ENCODE data around the gene CXCL11.

- TF ChIP-seq CTCF (IDR thresholded peaks at IDR 0.05) (no peak), POLR2A (IDR thresholded peaks at IDR 0.05) (no peak), POLR2AphosphoS5 (IDR thresholded peaks at IDR 0.05) (no peak), EP300 (IDR thresholded peaks at IDR 0.05) (no peak)
Observed at GRCh38 chr4:76072760-76073159, 36.9 kb upstream of the CXCL11 start.

Data from gastroesophageal sphincter (tissue), 3 donors.